Smooth muscle cell of the coronary artery (primary cell): ENCODE measurements around the gene B4GAT1. TPM values are rescaled to one million over a fixed set of nuclear protein-coding genes. Genes with fewer than 3 reads are reported as not detected.

Source experiments
- total RNA-seq: library from RNA; depleted of rRNA; stranded (reverse); fragments of >200 nt; gene quantifications from 2 replicates; pipeline ENCODE4 v1.2.3, GENCODE V29; 2014; ENCODE audit warnings: low replicate concordance

Gene B4GAT1
- total RNA-seq: 23.0 and 36.9 TPM in 2 replicates

DNA sequence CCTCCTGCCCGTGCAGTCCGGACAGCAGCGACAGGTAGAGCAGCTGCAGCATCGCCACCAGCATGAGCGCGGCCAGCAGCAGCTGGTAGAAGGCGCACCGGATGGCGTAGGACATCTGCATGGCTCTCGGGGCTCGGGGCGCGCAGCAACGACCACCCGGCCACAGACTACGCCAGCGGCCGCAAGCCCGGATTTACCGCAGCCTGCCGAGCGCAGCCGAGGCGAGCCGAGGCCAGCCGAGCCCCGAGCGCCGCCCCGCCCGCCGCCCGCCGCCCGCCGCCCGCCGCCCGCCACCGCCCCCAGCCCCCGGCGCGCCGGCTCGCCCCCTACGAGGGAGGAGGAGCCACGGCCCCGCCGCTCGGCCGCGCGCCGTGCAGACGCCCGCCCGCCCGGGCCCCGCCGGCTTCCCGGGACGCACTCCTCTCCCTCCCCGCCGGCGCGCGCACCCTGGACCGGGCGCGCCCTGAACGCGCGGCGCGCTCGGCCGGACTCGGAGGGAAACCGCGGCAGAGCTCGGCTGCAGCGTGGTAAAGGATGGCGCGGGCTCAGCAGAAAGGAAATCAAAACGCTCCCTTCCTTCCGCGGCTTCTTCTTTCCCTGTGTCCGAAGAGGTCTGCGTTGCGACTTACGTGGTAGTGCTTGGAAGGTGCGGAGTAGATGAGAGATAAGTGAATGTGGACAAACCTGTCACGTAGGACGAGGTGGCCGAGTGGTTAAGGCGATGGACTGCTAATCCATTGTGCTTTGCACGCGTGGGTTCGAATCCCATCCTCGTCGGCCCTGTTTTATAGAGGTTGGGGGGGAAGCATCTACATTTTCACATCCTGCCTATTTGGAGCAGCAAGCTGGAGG, at the start of gene B4GAT1:
B4GAT1 (minus strand) TSS at position 205 of the 852 bp plus-strand sequence; CDS start at position 121, 84 bp downstream.

DNA sequence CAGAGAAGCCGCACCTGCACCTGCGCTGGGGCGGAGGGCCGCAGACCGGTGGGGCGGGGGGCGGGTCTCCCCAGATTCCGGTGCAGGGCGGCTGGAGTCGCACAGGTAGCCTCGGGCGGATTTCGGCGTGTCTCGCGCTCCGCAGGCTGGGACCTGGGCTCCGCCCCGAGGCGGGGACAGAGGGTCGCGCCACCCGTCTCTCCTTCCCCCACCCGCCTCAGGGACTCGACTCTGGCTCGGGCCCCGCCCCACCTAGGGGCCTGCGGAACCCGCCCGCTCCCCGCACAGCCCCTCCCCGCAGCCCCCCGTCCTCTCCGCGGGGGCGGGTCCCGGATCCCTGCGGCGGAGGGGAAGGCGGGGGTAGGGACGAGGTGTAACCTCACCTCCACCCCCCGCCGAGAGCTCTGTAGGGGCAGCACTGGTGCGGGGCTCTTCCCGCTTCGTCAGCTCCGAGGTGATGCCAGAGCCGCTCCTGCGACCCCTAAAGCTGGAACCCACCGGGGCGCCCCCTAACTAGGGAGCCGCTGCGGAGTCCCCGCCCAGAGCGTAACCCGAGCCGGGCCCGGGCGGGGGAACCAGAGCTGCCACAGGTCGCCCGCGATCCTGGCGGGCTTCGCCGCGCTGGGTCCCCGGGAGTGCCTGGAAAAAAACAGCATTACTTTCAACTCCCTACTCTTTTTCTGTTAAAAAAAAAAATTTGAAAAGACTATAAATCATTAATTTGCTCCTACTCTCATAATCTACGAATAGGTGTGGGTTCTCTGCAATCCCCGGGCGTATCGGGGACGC, 24.4 kb upstream of the B4GAT1 start, which contains the start of gene SLC29A2:
SLC29A2 (minus strand) TSS at position 134 of the 789 bp plus-strand sequence. CDS start 169 bp downstream, outside the sequence.

DNA sequence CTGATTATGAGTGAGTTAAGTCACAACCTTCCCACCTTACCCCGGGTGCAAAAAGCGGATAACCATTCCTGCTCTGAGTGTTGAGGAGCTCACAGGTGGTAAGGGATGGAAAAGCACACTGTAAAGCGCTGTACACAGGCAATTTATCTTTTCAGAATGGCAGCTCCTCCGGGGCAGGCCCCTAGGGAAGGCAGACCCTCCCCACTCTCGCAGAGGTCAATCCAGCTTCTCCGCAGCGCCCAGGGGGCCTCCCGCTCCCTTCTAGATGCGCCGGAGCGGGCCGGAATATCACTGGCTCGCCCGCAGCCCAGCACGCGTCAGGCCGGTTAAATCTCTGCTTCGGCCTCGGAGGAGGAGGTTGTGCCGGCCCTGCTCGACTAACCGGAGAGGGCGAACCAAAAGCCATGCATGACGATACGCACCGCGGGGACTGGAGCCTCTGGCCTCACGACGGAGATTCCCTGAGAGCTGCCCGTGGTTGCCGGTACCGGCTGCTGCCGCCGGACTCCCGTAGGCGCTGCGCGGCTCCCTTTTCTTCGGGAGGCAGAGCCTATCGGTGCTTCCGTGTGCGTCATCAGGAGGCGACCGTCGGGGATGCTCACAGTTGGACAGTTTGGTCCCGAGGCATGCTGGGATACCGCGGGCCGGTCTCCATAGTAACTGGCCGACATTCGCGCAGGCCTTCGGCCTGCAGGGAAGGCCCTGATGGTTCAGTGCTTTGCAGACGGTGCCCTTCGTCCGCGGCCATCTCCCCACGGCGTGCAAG, 2.7 kb downstream of the B4GAT1 start, which contains the start of gene BRMS1:
BRMS1 (minus strand) TSS at position 555 of the 766 bp plus-strand sequence. CDS start 2,870 bp downstream, outside the sequence.

DNA sequence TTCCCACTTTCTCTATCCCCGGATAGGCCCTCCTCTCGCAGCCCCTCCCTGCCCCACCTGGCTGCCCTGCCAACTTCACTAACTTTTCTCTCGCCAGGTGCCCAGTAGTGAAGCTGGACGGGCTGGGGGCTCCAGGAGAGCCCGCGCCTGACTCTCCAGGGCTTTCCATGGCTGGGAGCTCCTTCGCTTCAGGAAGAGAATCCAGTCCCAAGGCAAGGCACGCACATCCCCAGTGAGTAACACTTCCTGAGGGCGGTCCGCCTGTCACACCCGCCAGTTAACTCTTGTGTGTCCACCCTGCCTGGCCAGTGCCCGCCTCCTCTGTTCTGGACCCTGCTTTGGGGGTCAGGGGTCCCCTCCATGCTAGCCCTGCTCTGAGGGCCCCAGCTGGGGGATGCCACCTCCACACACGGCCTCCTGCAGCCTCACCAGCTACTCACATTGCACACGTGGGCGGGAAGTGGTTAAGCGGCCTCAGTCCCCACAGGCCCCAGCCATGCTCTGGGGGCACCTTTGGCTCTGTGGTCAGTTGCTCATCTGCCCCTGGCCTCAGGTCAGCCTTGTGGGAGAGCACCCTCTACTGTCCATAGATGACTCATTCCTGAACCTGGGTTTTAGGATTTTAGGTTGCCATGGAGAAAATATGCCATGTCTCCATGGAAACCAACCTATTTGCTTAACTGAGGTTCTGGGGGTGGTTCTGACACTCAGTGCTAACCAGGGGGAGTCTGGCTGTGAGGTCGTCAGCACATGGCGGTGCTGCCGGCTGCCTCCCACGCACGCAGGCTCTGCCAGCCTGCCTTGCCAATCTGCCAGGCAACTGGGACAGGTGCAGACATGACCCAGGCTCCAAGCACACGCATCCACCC, 11.0 kb downstream of the B4GAT1 start, which contains the start of gene RIN1:
RIN1 (minus strand) TSS at position 201 of the 869 bp plus-strand sequence; CDS start at position 169, 32 bp downstream.

DNA sequence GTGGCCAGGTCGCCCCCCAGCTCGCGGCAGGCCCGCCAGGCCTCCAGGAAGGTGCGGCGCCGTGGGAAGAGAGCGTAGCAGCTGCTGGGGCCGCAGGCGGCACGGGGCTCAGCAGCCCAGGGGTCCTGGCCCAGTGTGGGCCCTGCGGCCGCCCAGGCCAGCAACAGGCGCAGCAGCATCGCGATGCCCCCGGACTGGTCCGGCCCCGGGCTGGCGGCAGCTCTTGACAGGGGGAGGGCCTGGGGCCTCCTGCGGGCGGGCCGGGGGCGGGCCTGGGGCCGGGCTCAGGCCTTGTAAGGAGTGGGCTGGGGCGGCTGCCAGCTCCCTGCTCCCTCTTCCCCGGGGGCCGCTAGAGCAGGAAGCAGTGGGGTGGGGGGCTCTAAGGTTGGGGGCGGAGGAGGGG, 30.6 kb downstream of the B4GAT1 start, which contains the start of gene CD248:
CD248 (minus strand) TSS at position 196 of the 403 bp plus-strand sequence; CDS start at position 179, 17 bp downstream.

Other genes starting within 250 kb of the B4GAT1 start
- 16.4 TPM in 2 replicates for gene KLC2, start 89.9 kb downstream of the B4GAT1 start, total RNA-seq
- gene RAB1B, start 79.0 kb downstream of the B4GAT1 start, total RNA-seq: 53.5 and 63.5 TPM in 2 replicates
- 0.45 TPM in 1 of 2 replicates, not detected in the other for gene CNIH2, start 69.5 kb downstream of the B4GAT1 start, total RNA-seq
- 199 and 284 TPM in 2 replicates for gene YIF1A, start 58.5 kb downstream of the B4GAT1 start, total RNA-seq
- gene TMEM151A, start 55.7 kb downstream of the B4GAT1 start, total RNA-seq: 0.08 and 0.23 TPM in 2 replicates
- 2.6 and 108 TPM in 2 replicates for gene CD248, start 30.6 kb downstream of the B4GAT1 start, total RNA-seq
- gene RIN1, start 11.2 kb downstream of the B4GAT1 start, total RNA-seq: 6.8 and 9.7 TPM in 2 replicates
- gene BRMS1, start 2.5 kb downstream of the B4GAT1 start, total RNA-seq: 45.7 and 53.4 TPM in 2 replicates
- 0.08 TPM in 1 of 2 replicates, not detected in the other for gene SLC29A2, start 24.1 kb upstream of the B4GAT1 start, total RNA-seq
- not detected in 2 replicates for gene NPAS4, start 73.4 kb upstream of the B4GAT1 start, total RNA-seq
- 20.7 and 38.6 TPM in 2 replicates for gene MRPL11, start 91.2 kb upstream of the B4GAT1 start, total RNA-seq
- 8.8 and 20.0 TPM in 2 replicates for gene PELI3, start 119.3 kb upstream of the B4GAT1 start, total RNA-seq
- gene DPP3, start 132.8 kb upstream of the B4GAT1 start, total RNA-seq: 28.5 and 67.1 TPM in 2 replicates
- gene BBS1, start 163.0 kb upstream of the B4GAT1 start, total RNA-seq: 18.4 and 27.6 TPM in 2 replicates
- 6.8 and 9.9 TPM in 2 replicates for gene ZDHHC24, start 198.4 kb upstream of the B4GAT1 start, total RNA-seq
- gene ACTN3, start 199.3 kb upstream of the B4GAT1 start, total RNA-seq: under 0.01 and 0.12 TPM in 2 replicates
- 11.3 and 50.3 TPM in 2 replicates for gene CTSF, start 221.0 kb upstream of the B4GAT1 start, total RNA-seq
- 0.12 and 0.15 TPM in 2 replicates for gene CCDC87, start 245.4 kb upstream of the B4GAT1 start, total RNA-seq
- gene CCS, start 245.6 kb upstream of the B4GAT1 start, total RNA-seq: 51.4 and 62.0 TPM in 2 replicates